ENCODE measurements around the gene GNB4.

The GNB4 gene

DNA sequence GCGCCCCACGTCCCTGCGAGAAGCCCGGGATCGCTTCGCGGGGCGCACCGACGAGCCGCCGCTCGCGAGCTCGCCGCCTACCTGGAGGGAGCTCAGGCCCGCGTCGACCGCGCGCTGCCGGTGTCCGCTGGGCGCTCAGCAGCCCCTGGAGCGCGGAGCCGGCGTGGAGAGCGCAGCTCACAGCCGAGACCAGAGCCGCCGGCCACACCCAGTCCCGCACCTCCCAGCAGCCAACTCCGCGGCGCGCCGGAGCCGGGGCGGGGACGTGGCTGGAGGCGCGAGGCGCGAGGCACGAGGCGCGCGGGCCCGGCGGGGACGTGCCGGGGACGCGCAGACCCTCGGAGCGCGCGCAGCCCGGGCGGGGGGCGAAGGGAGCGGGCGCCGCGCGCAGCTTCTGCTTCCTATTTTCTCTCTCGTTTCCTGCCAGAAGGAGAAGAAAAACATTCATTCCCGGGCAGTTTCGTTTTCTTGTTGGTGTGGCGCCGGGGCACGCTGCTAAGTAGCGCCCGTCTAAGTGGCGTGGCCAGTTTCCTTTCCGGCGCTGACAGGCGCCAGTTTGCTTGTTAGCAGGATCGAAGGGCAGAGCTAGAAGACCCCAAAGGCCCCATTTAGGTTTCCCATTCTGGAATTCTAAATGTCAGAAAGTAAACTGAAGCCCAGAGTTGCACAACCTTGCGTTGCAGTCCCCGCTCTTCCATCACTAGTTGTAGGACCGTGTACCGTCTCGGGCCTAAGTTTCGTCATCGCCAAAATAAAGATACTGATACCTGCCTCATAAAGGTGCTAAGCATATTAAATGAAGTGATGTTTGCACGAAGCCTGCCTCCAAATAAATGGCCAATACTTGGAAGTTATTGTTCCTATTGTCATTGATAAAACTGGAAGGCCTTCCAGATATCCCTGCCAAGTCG lies at the start of gene GNB4:
Gene GNB4 (minus strand): TSS at position 206 of the 911 bp plus-strand sequence. CDS start 25,270 bp downstream, outside the sequence.
- peak; percentile 42 for DNase-seq (ENCODE audit: low spot score)

DNA sequence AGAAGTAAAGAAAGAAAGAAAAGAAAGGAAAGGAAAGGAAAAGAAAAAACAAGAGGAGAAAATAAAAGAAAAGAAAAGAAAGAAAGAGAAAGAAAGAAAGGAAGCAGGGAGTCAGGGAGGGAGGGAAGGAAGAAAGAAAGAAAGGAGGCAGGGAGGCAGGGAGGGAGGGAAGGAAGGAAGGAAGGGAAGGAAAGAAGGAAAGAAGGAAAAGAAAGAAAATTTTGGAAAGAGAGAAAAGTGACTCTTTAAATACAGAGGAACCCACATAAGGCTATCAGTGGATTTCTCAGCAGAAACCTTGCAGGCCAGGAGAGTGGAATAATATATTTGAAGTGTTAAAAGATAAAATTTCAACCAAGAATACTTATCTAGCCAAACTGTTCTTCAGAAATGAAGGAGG lies 44.2 kb upstream of the GNB4 start:
- no peak for DNase-seq (ENCODE audit: low spot score)

DNA sequence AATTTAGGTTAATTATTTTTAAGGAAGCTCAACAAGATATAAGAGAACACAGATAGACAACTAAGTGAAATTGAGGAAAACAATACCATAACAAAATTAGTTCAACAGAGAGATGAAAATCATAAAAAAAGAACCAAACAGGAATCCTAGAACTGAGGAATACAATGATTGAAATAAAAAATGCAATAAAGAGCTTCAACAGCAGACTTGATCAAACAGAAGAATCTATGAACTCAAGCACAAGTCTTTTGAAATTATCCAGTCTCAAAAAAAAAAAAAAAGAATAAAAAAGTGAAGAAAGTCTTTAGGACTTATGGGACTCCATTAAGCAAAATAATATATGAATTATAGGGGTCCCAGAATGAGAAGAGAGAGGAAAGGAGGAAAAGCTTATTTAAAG lies 42.0 kb upstream of the GNB4 start:
- no peak for DNase-seq (ENCODE audit: low spot score)

DNA sequence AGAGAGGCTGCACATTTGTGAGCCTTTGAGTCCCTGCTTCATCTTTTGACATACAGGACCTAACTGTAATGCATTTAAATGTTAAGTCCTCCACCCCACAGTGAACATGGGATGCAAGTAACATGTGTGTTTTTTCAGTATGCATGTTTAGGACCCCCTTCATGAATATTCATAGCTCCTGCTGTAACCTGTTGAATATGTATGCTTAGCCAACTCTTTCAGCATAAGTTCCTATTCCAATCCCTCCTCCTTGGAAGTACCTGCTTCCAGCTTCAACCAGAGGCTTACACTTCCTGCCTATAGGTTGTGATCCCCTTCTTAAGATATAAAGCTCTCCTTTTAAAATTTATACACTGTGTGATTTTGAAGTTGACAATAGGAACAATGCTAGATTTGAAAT lies 36.9 kb upstream of the GNB4 start:
- DNase-seq (ENCODE audit: low spot score) = no peak

DNA sequence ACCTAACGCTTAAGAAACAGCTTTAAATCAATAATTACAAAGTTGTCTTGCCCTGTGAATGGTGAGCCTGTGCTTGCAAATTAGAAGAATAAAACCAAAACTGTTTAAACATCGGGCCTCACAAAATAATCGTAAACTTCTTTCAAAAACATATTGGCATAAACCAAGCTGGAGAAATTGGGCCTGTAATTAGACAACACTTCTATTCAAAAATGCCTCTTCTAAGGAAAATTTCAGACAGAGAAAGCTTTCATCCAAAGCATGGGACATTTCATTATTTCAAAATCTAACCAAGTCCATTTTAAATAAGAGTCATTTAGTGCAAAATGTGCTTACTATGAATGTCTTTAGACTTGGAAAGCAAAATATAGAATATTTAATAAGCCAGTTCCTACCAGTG lies 35.5 kb upstream of the GNB4 start:
- DNase-seq (ENCODE audit: low spot score) = no peak

DNA sequence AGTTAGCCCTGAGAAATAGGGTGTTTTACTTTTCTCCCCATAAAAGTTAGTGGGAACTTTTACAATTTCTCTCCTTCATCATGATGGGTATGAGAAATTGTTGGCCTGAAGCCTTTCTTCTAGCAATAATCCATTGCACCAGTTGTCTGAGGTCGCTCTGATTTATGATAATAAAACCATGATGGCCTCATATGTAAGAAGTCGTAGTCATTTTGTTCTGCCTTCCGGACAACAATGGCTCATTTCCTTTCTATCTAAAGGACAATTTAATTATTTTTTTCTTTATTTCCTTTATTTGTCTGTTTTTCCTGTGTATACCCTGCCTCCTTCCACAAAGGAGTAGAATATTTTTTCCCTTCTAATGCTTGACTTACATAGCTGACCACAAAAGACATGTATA lies 31.6 kb upstream of the GNB4 start:
- DNase-seq (ENCODE audit: low spot score) = no peak

DNA sequence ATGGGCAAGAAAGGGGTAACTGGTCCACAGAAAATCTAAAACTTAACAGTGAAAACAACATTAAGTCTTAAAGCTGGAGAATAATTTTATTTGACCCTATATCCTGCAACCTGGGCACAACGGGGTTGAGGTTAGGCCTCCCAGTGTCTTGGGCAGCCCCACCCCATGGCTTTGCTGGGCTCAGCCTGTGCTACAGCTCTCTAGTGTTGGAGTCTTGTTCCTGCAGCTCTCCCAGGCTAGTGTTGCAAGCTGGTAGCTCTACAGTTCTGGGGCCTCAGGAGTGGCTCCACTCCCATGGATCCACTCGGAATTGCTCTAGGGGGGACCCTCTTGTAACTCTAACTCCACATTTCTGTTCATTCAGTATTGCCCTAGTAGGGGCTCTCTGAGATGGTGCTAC lies 24.9 kb upstream of the GNB4 start:
- DNase-seq (ENCODE audit: low spot score) = no peak

DNA sequence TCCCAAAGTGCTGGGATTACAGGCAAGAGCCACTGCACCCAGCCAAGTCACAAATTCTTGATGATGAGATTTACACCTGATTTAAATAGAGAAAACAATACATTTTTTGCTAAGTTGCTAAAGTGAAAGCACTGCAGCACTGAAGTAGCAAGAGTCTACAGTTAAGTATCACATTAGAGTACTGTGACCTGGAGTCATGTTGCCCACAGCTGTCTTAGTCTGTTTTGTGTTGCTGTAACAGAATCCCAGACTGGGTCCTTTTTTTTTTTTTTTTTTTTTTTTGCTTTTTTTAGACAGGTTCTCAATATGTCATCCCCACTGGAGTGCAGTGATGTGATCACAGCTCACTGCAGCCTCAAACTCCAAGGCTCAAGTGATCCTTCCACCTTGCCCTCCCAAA lies 23.2 kb upstream of the GNB4 start:
- DNase-seq (ENCODE audit: low spot score) = no peak

DNA sequence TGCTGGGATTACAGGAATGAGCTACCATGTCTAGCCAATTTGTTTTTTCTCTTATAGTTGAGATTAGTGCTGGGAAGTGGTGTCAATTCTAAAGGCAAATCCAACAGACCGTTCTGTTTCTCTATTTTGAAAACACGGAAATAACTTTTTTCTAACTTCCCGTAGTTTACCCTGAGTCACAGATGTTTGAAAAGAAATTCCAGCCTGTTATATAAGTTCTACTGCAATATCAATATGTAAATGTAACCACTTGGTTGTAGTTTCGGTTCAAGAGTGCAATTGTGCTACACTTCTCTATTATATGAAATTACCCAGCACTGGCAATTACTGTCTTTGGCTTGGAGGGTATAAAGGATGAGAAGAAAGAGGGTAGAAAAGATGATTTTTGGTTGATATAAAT lies 22.3 kb upstream of the GNB4 start:
- no peak for DNase-seq (ENCODE audit: low spot score)

DNA sequence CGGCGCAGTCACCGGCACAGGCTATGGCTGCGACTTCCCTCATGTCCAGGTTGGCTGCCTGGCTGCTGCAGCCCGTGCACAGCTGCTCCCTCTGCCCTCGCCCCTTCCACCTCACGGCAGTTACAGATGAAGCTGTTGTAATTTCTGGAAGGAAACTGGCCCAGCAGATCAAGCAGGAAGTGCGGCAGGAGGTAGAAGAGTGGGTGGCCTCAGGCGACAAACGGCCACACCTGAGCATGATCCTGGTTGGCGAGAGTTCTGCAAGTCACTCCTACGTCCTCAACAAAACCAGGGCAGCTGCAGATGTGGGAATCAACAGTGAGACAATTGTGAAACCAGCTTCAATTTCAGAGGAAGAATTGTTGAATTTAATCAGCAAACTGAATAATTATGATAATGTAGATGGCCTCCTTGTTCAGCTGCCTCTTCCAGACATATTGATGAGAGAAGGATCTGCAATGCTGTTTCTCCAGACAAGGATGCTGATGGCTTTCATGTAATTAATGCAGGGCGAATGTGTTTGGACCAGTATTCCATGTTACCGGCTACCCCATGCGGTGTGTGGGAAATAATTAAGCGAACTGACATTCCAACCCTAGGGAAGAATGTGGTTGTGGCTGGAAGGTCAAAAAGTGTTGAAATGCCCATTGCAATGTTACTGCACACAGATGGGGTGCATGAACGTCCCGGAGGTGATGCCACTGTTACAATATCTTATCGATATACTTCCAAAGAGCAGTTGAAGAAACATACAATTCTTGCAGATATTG lies 13.2 kb upstream of the GNB4 start:
- peak; percentile 41 for DNase-seq (ENCODE audit: low spot score)

DNA sequence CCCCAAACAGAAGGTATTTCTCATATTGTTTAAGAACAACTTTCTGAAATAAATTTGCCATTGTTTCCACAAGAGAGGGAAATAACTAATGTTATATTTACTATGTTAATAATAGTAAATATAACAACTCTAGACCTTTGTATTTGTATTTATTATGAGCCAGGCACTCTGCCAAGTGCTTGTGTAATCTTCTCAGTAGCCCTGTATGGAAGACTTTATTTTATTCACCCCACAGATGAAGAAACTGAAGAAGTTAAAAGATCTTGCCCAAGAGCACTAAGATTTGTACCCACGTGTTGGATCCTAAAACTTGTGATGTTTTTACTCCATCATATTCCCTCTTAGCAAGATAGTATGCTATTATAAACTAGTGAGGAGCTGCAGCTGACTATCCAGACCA lies 12.0 kb upstream of the GNB4 start:
- DNase-seq (ENCODE audit: low spot score) = no peak

DNA sequence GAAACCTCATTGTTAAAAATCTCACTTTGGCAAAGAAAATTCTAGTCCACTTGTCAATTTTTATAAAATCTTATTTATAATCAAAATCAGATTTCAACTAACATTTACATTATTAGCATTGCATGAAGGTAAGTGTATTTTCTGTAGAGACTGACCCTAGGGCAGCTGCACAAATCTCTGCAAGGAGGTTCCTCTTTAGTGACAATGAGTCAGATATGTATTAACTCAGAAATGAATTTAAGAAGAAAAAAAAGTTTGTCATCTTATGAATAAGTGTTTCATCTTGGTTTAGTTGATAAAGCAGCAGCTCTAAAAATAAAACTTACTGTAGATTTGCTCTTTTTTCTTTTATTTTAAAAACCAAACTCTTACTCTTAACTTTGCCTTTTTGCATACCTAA lies 9.0 kb upstream of the GNB4 start:
- no peak for DNase-seq (ENCODE audit: low spot score)

DNA sequence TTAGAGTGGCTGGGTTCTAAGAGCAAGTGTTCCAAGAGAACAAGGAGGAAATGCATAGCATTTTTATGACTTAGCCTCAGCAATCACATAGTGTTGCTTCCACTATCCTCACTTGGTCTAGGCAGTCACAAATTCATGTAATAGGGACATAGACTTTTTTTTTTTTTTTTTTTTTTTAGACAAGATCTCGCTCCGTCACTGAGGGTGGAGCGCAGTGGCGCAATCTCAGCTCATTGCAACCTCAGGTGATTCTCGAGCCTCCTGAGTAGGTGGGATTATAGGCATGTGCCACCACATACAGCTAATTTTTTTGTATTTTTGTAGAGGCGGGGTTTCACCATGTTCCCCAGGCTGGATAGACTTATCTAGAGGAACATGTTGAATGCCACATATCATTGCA lies 4.7 kb upstream of the GNB4 start:
- DNase-seq (ENCODE audit: low spot score) = no peak

DNA sequence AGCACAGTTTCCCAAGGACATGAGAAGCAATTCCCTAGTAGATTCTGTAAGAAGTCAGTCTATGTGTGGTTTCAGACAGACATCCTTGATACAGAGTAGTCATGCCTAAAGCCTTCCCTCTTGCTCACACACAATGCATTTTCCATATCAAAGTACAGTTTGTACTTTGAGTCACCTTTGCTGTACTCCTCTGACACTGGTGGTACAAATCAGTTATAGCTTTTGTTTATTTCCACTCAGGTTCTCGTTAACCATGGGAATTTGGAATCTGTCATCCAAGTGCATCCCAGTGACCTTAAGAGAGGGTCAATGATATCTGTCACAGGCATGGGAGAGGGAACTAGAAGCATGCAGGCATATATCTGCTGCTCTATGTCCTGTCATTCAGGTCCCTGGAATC lies 3.6 kb upstream of the GNB4 start:
- DNase-seq (ENCODE audit: low spot score) = no peak

DNA sequence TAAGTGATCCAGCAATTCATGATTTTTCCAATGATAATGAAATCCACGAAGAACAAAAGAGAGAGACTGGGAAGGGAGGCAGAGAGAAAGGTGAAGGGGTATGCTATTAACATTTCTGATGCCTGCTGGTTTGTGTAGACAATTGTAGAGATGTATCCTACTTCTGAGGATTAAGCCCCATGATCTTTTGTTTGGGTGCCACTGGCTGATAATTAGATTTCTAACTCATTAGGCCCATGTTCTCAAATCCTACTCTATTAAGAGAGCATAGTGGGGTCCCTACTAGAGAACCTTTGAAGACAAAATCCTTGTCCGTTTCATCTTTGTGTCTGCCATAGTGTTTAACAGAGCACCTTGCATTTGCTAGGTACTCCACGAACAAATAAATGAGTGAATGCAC lies 2.7 kb upstream of the GNB4 start:
- DNase-seq (ENCODE audit: low spot score) = no peak

DNA sequence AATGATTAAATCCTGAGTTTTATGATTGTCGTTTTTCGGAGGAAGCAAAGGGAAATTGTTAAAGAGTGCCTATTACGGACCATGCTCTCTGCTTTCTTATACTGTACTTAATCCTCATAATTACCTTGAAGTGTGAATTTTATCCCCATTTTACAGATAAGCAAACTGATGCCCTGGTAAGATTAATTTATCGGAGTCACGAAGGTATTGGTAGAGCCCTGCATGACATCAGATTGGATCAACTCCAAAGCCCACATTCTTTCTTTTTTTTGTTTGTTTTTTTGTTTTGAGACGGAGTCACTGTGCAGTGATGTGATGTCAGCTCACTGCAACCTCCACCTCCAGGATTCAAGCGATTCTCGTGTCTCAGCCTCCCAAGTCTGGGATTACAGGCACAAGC lies 1.6 kb upstream of the GNB4 start:
- DNase-seq (ENCODE audit: low spot score) = no peak

DNA sequence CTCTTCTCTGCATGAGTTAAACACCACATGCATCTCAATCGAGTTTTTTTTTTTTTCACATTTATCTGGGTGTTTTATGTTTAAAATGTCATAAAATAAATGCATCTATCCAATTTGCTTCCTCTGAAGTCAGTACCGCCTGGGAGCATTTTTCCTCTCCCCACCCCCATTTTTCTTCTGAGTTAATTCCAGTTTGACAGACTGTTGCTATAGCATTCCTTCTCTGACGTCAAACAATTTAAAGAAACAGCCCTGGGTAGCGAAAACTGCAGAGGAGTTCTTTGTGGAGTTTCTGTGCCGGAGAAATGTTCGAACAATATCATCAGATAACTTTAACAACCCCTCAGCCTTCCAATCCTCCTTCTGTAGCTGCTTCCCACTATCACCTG lies 900 bp upstream of the GNB4 start:
- DNase-seq (ENCODE audit: low spot score) = no peak

DNA sequence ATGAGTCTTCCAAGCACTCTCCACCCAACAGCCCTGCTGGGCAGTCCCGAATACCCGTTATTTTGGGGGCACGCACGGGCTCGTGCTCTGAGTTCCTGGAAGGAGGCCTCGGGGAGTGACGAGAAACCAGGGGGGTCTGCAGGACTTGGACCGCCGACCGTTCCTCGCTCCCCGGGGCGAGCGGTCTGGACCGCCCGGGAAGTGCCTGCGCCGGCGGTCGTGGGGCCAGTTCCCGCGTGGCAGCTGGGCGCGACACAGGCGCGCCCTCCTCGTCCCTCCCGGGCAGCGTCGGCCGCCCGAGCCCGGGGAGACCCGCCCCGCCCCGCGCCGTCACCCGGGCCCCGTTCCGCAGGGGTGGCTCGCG lies 387 bp downstream of the GNB4 start:
- no peak for DNase-seq (ENCODE audit: low spot score)

DNA sequence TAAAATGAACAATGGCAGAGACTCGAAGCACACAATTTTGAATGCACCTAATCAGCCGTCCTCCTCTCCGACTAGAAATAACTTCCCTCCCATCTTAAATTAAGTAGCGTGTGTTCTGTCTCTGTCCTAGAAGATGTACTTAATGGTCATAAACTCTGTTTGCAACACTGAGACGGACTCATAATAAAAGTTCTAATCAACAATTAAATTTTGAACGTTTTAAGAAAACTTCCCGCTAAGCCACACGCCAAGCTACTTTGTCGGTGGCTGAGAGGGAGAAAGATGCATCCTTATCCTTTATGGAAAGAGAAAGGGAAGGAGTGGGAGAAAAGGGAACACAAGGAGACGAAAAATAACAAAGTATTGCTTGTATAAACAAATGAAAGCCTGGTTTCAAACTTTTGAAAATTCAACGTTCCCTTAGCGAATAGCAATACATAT lies 989 bp downstream of the GNB4 start:
- no peak for DNase-seq (ENCODE audit: low spot score)

DNA sequence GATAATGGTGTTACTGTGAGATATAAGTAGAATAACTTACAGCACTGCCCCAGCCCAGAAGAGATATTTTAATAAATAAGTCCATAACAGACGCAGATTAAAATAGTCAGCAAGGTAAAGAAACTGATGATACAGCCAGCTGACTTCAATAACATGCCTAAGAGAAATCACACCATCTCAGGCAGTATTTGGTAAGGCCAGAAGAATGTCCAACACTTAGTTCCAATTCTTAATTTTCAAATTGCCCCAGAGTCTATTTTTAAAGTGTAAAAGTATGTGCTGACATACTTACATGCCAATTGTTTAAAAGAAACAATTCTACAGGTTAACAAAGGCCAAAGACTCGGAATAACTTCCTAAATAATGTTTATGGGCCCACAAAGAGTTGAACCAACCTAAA lies 1.6 kb downstream of the GNB4 start:
- no peak for DNase-seq (ENCODE audit: low spot score)

DNA sequence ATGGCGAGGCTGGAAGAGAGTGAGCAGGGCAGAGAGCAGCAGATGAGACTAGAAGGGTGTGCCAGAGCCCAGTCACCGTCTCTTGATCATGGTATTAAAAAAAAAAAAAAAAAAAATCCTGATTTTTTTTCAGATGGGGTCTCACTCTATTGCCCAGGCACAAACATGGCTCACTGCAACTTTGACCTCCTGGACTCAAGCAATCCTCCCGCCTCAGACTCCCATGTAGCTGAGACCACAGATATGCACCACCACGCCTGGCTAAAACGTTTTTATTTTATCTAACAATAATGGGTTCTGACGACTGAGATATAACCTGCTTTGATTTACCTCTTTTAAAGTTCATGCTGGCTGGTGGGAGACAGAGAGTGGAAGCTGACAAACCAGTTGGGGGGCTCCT lies 4.0 kb downstream of the GNB4 start:
- DNase-seq (ENCODE audit: low spot score) = no peak

DNA sequence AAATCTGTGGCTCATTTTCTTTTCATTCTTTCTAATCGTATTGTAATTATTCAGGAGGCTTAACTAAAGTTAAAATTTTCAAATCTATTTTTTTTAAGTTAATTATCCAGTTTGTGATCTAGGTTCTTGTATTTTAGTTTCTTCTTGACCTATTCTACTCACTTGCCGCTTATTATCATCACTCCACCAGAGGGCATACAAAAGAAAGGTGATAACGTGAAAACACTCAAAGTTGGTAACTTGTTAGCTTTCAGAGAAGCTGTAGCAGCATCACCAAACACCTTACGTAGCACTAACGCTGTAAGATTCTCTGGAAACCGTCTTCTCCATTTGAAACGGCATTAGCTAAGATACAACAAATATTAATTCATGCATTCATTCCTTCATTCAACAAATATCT lies 4.8 kb downstream of the GNB4 start:
- DNase-seq (ENCODE audit: low spot score) = no peak

DNA sequence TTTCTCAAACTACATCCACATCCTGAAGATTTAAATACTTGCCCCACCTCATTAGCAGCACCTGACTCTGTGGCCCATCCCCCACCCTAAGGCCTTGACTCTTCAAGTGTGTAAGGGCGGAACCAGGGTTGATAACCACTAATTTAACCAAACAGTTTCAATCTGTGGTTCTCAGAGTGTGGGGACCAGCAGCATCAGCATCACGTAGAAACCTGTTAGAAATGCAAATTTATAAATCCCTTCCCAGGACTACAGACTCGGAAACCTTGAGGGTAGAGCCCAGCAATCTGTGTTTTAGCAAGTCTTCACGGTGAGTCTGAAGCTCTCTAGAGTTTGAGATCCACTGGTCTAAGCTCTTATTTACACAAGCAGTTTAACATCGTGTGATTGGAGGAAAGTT lies 12.4 kb downstream of the GNB4 start:
- no peak for DNase-seq (ENCODE audit: low spot score)

DNA sequence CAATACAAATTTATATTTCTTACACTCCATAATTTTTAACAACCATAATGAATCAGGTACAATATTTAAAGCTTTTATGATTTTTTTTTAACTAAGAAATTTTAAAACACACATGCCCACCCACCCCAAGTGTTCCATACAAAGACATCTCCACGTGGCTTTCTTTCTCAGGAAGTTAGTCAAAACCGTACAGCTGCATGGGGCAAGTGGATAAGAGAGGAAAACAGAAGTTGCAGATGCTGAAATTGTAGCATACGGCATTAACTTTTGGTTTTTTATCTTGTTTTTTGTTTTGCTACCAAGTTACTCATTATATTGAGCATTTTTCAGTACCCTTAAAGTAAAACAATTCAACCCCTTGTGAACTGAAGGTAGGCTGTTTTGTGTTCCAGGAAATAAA lies 14.8 kb downstream of the GNB4 start:
- DNase-seq (ENCODE audit: low spot score) = no peak

Data from activated CD4-positive, alpha-beta T cell treated with anti-CD3 and anti-CD28 coated beads, Interleukin-2, Interleukin-4, amounts not matched to agents 100 ng/mL and 50 ng/mL, durations not matched to agents 16 hours and 8 hours (primary cell).